ENCODE results near the gene OSGIN1. TPM values are rescaled to one million over a fixed set of nuclear protein-coding genes. Genes with fewer than 3 reads are reported as not detected.

OSGIN1 gene
- total RNA-seq, 1 donor from 2014 or later, result 2.4 TPM

DNA sequence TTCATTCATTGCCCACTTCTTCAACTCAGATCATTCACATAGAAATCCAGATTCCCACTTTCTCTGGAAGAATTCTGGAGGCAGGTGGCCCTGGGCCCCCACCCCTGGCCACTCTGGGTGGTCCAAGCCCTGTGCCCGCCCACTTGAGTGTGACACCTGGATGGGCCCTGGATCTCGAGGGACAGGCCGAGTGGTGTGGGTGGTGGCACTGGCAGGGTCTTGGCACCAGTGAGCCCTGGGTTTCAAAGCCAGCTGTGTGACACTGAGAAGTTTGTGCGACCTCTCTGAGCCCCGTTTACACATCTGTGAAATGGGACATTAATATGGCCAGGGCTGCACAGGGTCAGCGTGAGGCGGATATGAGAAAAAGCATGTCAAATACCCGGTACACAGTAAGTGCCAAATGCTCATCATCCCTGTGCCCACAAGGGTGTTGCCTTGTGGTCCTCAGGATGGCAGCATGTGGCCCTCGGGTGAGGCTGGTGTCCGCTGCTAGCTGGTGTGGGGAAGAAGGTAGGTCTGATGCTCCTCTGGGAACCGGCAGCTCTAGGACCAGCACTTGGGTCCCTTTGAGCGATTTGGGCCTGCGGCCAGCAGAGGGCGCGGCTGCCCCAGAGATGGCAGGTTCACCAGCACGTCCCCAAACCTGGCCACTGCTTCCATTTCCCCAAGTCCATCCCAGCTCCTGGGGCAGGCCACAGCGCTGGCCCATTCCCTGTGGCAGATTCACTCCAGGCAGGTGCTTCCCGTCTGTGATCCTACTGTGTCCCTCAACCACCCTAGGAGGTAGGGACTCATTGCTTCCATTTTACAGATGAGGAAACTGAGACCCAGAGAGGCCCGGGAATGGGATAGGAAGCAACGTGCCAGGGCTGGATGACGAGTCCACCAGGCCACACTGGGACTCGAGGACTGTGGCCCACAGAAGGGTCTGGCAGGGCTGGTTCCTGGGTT, 3.6 kb downstream of the OSGIN1 start:
- H3K27ac Mint-ChIP-seq (ENCODE audit: unreplicated experiment), result no peak overlapping the region

DNA sequence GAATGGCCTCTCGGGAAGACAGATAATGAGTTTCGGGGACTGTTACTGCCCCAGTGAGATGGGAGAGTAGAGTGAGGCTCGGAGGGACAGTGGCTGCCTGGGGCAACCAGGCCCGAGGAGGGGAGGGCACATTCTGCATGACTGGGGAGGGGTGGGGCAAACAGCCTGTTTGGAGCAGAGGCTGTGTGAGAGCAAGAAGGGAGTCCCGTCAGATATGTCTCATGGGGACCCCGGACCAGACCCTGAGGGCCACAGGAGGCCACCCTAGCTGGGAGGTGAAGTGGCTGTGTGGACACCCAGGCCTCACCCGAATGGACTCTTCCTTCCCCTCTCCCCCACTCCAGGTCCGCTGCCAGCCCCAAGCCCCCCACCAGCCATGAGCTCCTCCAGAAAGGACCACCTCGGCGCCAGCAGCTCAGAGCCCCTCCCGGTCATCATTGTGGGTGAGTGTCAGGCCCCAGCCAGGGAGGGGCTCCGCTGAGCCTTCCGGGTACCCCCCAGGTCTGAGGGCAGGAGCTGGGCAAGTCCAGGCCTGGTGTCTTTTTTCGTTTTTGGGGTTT, 4.3 kb downstream of the OSGIN1 start:
- TF ChIP-seq, protein P1, sequence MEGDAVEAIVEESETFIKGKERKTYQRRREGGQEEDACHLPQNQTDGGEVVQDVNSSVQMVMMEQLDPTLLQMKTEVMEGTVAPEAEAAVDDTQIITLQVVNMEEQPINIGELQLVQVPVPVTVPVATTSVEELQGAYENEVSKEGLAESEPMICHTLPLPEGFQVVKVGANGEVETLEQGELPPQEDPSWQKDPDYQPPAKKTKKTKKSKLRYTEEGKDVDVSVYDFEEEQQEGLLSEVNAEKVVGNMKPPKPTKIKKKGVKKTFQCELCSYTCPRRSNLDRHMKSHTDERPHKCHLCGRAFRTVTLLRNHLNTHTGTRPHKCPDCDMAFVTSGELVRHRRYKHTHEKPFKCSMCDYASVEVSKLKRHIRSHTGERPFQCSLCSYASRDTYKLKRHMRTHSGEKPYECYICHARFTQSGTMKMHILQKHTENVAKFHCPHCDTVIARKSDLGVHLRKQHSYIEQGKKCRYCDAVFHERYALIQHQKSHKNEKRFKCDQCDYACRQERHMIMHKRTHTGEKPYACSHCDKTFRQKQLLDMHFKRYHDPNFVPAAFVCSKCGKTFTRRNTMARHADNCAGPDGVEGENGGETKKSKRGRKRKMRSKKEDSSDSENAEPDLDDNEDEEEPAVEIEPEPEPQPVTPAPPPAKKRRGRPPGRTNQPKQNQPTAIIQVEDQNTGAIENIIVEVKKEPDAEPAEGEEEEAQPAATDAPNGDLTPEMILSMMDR (conservative IDR thresholded peaks at IDR 0.05), result no peak
- no peak overlapping the region for H3K4me3 Mint-ChIP-seq
- no peak for DNase-seq (ENCODE audit: low read depth, low spot score)
- peaks cover 9% of the 10 kb centered on the region for H3K27me3 Mint-ChIP-seq (ENCODE audit: low read depth)
- H3K27ac Mint-ChIP-seq (ENCODE audit: unreplicated experiment), result no peak overlapping the region
- H3K4me1 Mint-ChIP-seq, result peaks cover 12% of the 10 kb centered on the region
- H3K9me3 Mint-ChIP-seq, result no peaks in the 10 kb centered on the region
- H3K36me3 Mint-ChIP-seq (ENCODE audit: low read depth), result no peaks in the 10 kb centered on the region

More for the DNA sequence above, 3.6 kb downstream of the OSGIN1 start:
- H3K4me3 Mint-ChIP-seq, result no peak overlapping the region
- DNase-seq (ENCODE audit: low read depth, low spot score), result peak; percentile 88
- H3K27me3 Mint-ChIP-seq (ENCODE audit: low read depth), result peaks cover 9% of the 10 kb centered on the region
- H3K36me3 Mint-ChIP-seq (ENCODE audit: low read depth), result no peaks in the 10 kb centered on the region
- TF ChIP-seq, protein P1 (conservative IDR thresholded peaks at IDR 0.05), result peak; percentile 93
- H3K4me1 Mint-ChIP-seq, result peaks cover 12% of the 10 kb centered on the region
- H3K9me3 Mint-ChIP-seq, result no peaks in the 10 kb centered on the region

DNA sequence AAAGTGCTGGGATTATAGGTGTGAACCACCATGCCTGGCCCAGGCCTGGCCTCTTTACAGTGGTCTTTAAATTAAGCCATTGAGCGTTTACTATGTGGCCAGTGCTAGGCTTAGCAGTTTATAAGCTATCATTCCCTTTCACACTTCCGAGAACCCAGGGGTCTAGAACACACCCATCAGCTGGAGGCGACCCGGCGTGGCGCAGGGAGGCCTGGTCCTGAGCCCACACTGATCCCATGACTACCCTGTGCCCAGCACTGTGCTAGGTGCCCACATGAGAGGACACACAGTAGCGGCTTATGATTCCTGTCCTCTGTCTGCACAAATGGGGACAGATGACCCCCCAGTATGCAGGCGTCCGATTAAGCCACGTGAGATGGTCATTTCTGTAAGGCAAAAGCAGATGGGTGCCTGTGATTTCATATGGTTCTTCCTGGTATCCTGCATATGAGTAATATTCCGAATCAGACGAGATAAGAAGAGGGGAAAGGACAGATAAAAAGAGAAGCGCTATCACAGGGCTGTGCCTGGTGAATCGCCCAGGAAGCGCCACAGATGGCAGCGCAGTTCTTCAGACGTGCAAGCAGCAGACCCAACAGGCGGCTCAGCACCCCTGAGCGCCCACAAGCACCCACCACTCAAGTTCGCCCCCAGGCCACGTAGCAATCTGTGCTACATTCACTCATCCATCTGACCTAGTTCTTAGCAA, 5.3 kb downstream of the OSGIN1 start:
- no peak for DNase-seq (ENCODE audit: low read depth, low spot score)
- Mint-ChIP-seq H3K27ac (ENCODE audit: unreplicated experiment) (no peak overlapping the region), H3K27me3 (ENCODE audit: low read depth) (peaks cover 9% of the 10 kb centered on the region), H3K36me3 (ENCODE audit: low read depth) (no peaks in the 10 kb centered on the region), H3K4me1 (peaks cover 12% of the 10 kb centered on the region), H3K4me3 (no peak overlapping the region), H3K9me3 (no peaks in the 10 kb centered on the region)
- TF ChIP-seq, protein P1 (conservative IDR thresholded peaks at IDR 0.05), result no peak

DNA sequence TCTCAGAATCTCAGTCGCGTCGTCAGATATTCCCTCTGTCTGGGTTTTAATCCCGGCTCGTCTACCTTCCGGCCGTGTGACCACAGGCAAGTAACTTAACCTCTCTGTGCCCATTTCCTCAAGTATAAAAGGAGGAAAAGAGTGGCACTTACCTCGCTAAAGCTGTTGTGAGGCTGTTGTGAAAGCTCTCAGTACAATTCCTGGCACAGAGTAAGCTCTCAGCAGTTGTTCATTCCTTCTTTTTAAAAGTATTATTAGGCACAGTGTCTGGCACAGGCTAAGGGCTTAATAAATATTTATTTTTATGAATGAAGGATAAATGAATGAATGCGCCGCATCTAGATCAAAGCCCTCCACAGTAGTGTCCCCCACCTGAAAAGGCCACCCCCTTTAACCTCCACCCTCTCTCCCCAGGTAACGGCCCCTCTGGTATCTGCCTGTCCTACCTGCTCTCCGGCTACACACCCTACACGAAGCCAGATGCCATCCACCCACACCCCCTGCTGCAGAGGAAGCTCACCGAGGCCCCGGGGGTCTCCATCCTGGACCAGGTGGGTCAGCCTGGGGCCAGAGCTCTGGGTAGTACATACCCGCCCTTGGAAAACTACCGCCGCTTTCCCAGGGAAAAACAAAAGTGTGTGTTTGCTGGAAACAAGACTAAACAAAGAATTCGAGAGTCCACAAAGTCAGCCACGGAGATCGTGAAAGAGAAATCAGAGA, 6.0 kb downstream of the OSGIN1 start:
- H3K36me3 Mint-ChIP-seq (ENCODE audit: low read depth), result no peaks in the 10 kb centered on the region
- H3K27me3 Mint-ChIP-seq (ENCODE audit: low read depth), result peaks cover 7% of the 10 kb centered on the region
- H3K4me1 Mint-ChIP-seq, result peaks cover 6% of the 10 kb centered on the region
- no peaks in the 10 kb centered on the region for H3K9me3 Mint-ChIP-seq
- no peak overlapping the region for H3K4me3 Mint-ChIP-seq
- TF ChIP-seq, protein P1 (conservative IDR thresholded peaks at IDR 0.05), result no peak
- DNase-seq (ENCODE audit: low read depth, low spot score), result no peak
- H3K27ac Mint-ChIP-seq (ENCODE audit: unreplicated experiment), result no peak overlapping the region
